Ishikawa (cell line): ENCODE data around the gene FAM43A.

Source experiments
- CEBPB ChIP-seq: IDR thresholded peaks from 2 replicates; pipeline ENCODE4 v1.6.1; 2012
- CREB1 ChIP-seq: IDR thresholded peaks from 2 replicates; pipeline ENCODE4 v1.6.1; 2012; ENCODE audit warnings: low read depth
- EGR1 ChIP-seq: IDR thresholded peaks from 2 replicates; pipeline ENCODE4 v1.6.1; 2012
- EP300 ChIP-seq: IDR thresholded peaks from 2 replicates; pipeline ENCODE4 v1.6.1; 2012; ENCODE audit warnings: borderline replicate concordance
- FOXM1 ChIP-seq: IDR thresholded peaks from 2 replicates; pipeline ENCODE4 v1.6.1; 2012; ENCODE audit warnings: low read depth, borderline replicate concordance
- NFIC ChIP-seq: IDR thresholded peaks from 2 replicates; pipeline ENCODE4 v1.6.1; 2012
- RAD21 ChIP-seq: IDR thresholded peaks from 2 replicates; pipeline ENCODE4 v1.6.1; 2012; ENCODE audit warnings: low read depth
- TAF1 ChIP-seq: IDR thresholded peaks from 2 replicates; pipeline ENCODE4 v1.6.1; 2012; ENCODE audit warnings: low read depth, mild to moderate bottlenecking
- TCF12 ChIP-seq: IDR thresholded peaks from 2 replicates; pipeline ENCODE4 v1.6.1; 2012; ENCODE audit warnings: low read depth
- TEAD4 ChIP-seq: IDR thresholded peaks from 2 replicates; pipeline ENCODE4 v1.6.1; 2012
- YY1 ChIP-seq: IDR thresholded peaks from 2 replicates; pipeline ENCODE4 v1.6.1; 2012; ENCODE audit warnings: low read depth
- ZBTB7A ChIP-seq: IDR thresholded peaks from 2 replicates; pipeline ENCODE4 v1.6.1; 2012; ENCODE audit warnings: low read depth
- TF ChIP-seq, protein P1 (sequence below): IDR thresholded peaks from 2 replicates; pipeline ENCODE4 v1.6.1; 2012; ENCODE audit warnings: low read depth, mild to moderate bottlenecking
- TF ChIP-seq, protein P2 (sequence below): IDR thresholded peaks from 2 replicates; pipeline ENCODE4 v1.6.1; 2012
- TF ChIP-seq, protein P3 (sequence below): IDR thresholded peaks from 2 replicates; pipeline ENCODE4 v1.6.1; 2012

The FAM43A gene

DNA sequence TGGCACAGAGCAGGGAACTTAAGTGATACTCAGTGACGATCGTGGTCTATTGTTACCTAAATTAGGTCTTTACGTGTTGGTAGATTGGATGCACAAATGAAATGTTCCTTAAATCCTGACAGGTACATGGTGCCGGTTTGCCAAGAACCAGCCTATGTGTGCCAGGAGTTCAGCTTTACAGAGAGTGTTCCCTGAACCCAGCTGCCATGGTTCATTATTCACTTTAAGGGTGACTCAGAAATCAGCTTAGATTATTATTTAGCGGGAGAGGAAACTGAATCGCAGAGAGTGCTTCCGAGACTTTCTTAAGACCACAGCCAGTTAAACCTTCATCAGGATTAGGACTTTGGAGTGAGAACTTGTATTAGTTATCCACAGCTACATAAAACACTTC is 21.5 kb downstream of the FAM43A start:
- TF ChIP-seq NFIC = no peak
- no peak for TF ChIP-seq TAF1
- TF ChIP-seq, protein P1, sequence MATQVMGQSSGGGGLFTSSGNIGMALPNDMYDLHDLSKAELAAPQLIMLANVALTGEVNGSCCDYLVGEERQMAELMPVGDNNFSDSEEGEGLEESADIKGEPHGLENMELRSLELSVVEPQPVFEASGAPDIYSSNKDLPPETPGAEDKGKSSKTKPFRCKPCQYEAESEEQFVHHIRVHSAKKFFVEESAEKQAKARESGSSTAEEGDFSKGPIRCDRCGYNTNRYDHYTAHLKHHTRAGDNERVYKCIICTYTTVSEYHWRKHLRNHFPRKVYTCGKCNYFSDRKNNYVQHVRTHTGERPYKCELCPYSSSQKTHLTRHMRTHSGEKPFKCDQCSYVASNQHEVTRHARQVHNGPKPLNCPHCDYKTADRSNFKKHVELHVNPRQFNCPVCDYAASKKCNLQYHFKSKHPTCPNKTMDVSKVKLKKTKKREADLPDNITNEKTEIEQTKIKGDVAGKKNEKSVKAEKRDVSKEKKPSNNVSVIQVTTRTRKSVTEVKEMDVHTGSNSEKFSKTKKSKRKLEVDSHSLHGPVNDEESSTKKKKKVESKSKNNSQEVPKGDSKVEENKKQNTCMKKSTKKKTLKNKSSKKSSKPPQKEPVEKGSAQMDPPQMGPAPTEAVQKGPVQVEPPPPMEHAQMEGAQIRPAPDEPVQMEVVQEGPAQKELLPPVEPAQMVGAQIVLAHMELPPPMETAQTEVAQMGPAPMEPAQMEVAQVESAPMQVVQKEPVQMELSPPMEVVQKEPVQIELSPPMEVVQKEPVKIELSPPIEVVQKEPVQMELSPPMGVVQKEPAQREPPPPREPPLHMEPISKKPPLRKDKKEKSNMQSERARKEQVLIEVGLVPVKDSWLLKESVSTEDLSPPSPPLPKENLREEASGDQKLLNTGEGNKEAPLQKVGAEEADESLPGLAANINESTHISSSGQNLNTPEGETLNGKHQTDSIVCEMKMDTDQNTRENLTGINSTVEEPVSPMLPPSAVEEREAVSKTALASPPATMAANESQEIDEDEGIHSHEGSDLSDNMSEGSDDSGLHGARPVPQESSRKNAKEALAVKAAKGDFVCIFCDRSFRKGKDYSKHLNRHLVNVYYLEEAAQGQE = no peak
- no peak for TF ChIP-seq YY1
- TF ChIP-seq, protein P2, sequence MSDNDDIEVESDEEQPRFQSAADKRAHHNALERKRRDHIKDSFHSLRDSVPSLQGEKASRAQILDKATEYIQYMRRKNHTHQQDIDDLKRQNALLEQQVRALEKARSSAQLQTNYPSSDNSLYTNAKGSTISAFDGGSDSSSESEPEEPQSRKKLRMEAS = no peak
- TF ChIP-seq TEAD4 = no peak
- TF ChIP-seq FOXM1 = no peak
- TF ChIP-seq RAD21 = no peak
- no peak for TF ChIP-seq CREB1
- TF ChIP-seq EP300 = no peak
- TF ChIP-seq CEBPB = no peak
- TF ChIP-seq, protein P3, sequence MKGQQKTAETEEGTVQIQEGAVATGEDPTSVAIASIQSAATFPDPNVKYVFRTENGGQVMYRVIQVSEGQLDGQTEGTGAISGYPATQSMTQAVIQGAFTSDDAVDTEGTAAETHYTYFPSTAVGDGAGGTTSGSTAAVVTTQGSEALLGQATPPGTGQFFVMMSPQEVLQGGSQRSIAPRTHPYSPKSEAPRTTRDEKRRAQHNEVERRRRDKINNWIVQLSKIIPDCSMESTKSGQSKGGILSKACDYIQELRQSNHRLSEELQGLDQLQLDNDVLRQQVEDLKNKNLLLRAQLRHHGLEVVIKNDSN = no peak
- no peak for TF ChIP-seq EGR1
- TF ChIP-seq TCF12 = no peak
- no peak for TF ChIP-seq ZBTB7A

DNA sequence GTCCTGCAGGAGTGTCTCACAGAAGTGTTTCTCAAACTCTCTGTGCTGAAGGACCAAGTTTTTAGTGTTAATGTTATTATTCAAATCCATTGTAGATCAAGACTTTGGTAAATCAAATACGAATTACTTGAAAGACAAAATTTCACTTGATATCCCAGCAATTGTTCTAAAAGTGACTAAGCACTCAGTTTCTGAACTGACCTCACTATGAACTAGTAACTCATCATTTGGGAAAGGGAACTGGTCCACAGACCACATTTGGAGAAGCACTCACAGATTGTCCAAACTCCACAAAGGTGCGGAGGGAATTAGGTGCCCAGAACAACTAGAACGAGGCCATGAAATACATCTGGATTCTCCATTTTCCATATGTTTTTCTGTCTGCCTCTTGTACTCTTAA is 25.6 kb downstream of the FAM43A start:
- no peak for TF ChIP-seq EP300
- TF ChIP-seq, protein P3 = no peak
- no peak for TF ChIP-seq YY1
- TF ChIP-seq RAD21 = no peak
- no peak for TF ChIP-seq TEAD4
- TF ChIP-seq TCF12 = no peak

DNA sequence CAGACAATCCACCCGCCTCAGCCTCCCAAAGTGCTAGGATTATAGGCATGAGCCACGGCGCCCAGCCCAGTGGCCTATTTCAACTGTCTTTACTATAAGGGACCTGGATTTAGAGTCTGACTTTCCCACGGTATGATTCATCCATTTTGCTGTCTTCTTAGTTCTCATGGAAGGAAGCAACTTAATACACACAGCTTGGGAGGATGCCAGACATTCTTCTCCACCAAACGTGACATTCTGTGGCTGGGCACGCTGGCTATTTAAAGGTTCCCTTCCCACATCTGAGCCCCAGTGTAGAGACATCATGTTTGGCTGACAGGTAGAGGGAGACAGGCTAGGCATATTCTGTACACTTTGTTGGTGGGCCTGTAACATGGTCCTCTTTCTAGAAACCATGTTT is 26.2 kb downstream of the FAM43A start:
- TF ChIP-seq YY1 = peak; percentile 41; the same call in 1 of the 2 replicates
- no peak for TF ChIP-seq EGR1
- peak; percentile 69 for TF ChIP-seq TCF12
- TF ChIP-seq NFIC = peak; percentile 85
- no peak for TF ChIP-seq ZBTB7A
- TF ChIP-seq EP300 = peak; percentile 60
- TF ChIP-seq FOXM1 = peak; percentile 25; the same call in 1 of the 2 replicates
- no peak for TF ChIP-seq TAF1
- TF ChIP-seq CREB1 = no peak
- peak; percentile 96 for TF ChIP-seq TEAD4
- TF ChIP-seq, protein P1 = no peak
- peak; percentile 22; the same call in 1 of the 2 replicates for TF ChIP-seq RAD21
- TF ChIP-seq, protein P3 = no peak; the same call in 1 of the 2 replicates
- TF ChIP-seq, protein P2 = peak; percentile 70; the same call in 1 of the 2 replicates
- no peak for TF ChIP-seq CEBPB

DNA sequence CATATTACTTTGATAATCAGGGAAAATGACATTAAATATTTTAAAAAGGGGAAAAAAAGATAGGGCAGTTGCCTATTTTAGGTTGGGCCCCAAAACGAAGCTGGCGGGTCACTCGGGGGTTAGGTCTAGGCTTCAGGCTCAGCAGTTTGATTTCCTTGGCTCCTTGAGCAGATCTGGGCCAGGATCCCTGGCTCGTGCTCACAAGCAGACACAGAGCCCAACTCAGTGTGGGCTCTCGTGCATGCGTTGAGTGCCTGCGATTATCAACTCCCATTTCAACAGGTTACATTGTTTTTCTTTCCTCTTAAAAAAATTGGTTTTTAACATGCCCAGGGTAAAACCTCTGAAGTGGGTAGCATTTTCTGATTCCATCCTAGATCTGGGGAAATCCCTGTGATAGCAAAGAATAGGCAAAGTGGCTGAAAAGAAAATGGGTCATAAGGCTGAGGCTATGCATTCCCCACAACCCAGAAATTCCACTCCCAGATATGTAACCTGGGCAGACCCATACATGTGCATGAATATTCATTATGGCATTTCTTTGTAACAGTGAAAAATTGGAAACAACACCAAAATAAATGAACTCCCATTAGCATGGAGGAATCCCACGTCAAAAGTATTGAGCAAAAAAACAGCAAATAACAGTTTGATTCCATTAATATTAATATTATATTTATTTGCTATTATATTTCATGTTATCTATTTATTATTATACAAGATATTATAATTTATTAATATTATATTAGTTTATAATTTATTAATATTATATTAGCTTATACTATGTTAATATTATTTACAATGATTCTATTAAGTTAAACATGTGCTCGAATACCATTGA is 27.8 kb downstream of the FAM43A start:
- TF ChIP-seq YY1 (no peak), ZBTB7A (no peak), TAF1 (no peak), EGR1 (no peak), FOXM1 (no peak)
- TF ChIP-seq, protein P1 = no peak
- TF ChIP-seq, protein P2 = no peak
